ENCODE data around the gene ZBTB20.
A peak's percentile ranks its signal among the peaks of the same experiment; 100 is the strongest.

The ZBTB20 gene

GRCh38 chr3:114424337-114424736 lies 722.8 kb downstream of the ZBTB20 start:
- no peak for TF ChIP-seq CTCF (IDR thresholded peaks at IDR 0.05; ENCODE audit: borderline replicate concordance, control extremely low read depth, extremely low read depth, insufficient read depth, missing control alignments)
- in situ Hi-C loops (cut with MboI; ENCODE audit: low sequenced_read_pairs, unreplicated experiment) = no loop called here
- DNase-seq (ENCODE audit: low spot score) = no peak

DNA sequence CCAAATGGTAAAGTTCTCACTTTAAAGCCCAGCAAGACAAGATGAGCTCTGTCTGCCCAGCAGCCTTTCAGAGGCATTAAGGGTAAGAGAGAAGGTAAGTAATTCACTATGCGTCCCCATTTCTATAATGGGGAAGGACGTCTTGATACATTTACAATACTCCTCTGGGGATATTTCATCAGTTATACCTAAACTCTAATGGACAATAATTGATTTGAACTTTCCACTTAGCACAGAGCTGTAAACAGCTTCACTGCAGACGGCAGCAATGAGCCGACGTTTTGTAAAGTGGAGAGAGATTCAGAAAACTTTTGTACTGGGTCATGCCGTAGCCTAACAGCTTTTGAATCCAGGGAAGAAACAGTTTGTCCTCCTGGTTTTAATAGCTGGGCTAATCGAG lies 725.9 kb downstream of the ZBTB20 start:
- in situ Hi-C loops (cut with MboI; ENCODE audit: low sequenced_read_pairs, unreplicated experiment) = no loop called here
- TF ChIP-seq CTCF (IDR thresholded peaks at IDR 0.05; ENCODE audit: borderline replicate concordance, control extremely low read depth, extremely low read depth, insufficient read depth, missing control alignments) = no peak
- DNase-seq (ENCODE audit: low spot score) = no peak

- TF ChIP-seq CTCF (IDR thresholded peaks at IDR 0.05; ENCODE audit: borderline replicate concordance, control extremely low read depth, extremely low read depth, insufficient read depth, missing control alignments) = no peak
- in situ Hi-C loops (cut with MboI; ENCODE audit: low sequenced_read_pairs, unreplicated experiment) = no loop called here
- DNase-seq (ENCODE audit: low spot score) = no peak
Measured at GRCh38 chr3:114420072-114420471, 727.0 kb downstream of the ZBTB20 start.

DNA sequence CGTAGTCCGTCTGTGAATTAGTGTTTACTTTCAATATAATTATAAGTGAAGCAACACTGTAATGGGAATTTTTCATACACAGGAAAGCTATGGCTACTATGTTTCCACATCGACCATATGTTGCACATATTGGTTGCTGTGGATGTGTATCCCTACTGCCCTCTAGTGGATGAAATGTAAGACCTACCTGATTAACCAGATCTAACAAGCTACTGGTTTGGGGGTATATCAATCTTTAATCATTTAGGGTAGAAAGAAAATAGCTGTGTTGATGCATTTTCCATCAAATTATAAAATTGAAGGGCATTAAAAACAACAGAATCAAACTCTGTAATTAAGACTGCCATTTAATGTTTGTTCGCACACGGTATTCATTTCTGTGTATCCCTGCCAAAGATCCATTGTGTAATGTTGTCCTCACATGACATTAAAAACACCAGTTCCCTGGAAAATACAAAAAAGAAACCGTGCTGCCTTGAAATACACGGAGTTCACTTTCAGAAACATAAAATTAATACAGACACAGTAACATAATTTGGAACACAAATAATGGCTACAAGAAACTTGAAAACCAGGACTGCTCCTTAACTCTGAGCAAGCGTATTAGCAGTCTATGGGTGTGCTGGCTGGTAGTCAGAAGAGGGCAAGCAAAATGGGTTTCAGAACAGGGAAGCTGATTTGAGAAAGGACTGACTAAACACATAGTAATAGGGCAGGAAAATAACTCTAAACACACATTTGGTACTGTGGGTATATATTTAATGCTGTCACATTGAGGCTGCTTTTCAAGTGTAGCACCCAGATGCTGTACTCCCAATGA lies 728.2 kb downstream of the ZBTB20 start:
- TF ChIP-seq CTCF (IDR thresholded peaks at IDR 0.05; ENCODE audit: borderline replicate concordance, control extremely low read depth, extremely low read depth, insufficient read depth, missing control alignments) = peak; percentile 67
- in situ Hi-C loops (cut with MboI; ENCODE audit: low sequenced_read_pairs, unreplicated experiment) = no loop called here
- peak; percentile 37 for DNase-seq (ENCODE audit: low spot score)

- no peak for TF ChIP-seq CTCF (IDR thresholded peaks at IDR 0.05; ENCODE audit: borderline replicate concordance, control extremely low read depth, extremely low read depth, insufficient read depth, missing control alignments)
- in situ Hi-C loops (cut with MboI; ENCODE audit: low sequenced_read_pairs, unreplicated experiment) = no loop called here
- peak; percentile 7 for DNase-seq (ENCODE audit: low spot score)
Measured at GRCh38 chr3:114418107-114418506, 729.0 kb downstream of the ZBTB20 start.

DNA sequence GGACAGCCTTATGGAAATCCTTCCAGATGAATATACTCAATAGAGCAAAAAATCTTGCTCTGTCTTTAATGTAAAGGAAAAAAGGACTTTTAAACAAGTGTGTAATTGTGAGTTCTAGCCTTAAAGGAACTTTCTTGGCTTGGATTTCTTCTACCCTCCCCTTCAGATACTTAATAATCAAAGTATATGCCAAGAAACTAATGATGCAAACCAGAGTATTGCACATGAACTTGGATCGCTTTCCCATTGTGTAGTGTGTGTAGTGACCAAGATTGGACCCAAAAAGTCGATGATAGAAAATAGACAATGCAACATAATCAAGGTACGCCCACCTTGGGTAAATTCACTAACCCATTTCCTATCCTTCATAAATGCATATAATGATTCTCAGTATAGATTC lies 729.4 kb downstream of the ZBTB20 start:
- in situ Hi-C loops (cut with MboI; ENCODE audit: low sequenced_read_pairs, unreplicated experiment) = no loop called here
- no peak for DNase-seq (ENCODE audit: low spot score)
- TF ChIP-seq CTCF (IDR thresholded peaks at IDR 0.05; ENCODE audit: borderline replicate concordance, control extremely low read depth, extremely low read depth, insufficient read depth, missing control alignments) = no peak

Data from GM13976 (cell line).